Progenitor cell of endocrine pancreas (in vitro differentiated cells): ENCODE results near the gene RAD51B. TPM values are rescaled to one million over a fixed set of nuclear protein-coding genes. Genes with fewer than 3 reads are reported as not detected.
A peak's percentile ranks its signal among the peaks of the same experiment; 100 is the strongest.

ENCODE experiments used
- DNase-seq: peaks from one replicate; pipeline ENCODE4 v3.0.0; 2021; ENCODE audit warnings: low spot score; ENCODE audit not compliant: unreplicated experiment
- H3K27ac Mint-ChIP-seq: 2 replicates; pipeline ENCODE4 v1.8.0; 2021; ENCODE audit warnings: mild to moderate bottlenecking, moderate library complexity, mixed read lengths
- H3K27me3 Mint-ChIP-seq: 2 replicates; pipeline ENCODE4 v1.8.0; 2021; ENCODE audit warnings: mixed read lengths
- H3K36me3 Mint-ChIP-seq: 2 replicates; pipeline ENCODE4 v1.8.0; 2022; ENCODE audit warnings: mixed read lengths; ENCODE audit not compliant: insufficient read depth
- H3K4me1 Mint-ChIP-seq: 2 replicates; pipeline ENCODE4 v1.8.0; 2021; ENCODE audit warnings: low read depth, mixed read lengths
- H3K4me3 Mint-ChIP-seq: 2 replicates; pipeline ENCODE4 v1.8.0; 2021; ENCODE audit warnings: low read depth, mild to moderate bottlenecking, moderate library complexity, mixed read lengths
- H3K9me3 Mint-ChIP-seq: 2 replicates; pipeline ENCODE4 v1.8.0; 2021; ENCODE audit warnings: low read depth, mixed read lengths
- total RNA-seq: library from RNA; stranded (reverse); gene quantifications from 2 replicates; pipeline ENCODE4 v1.2.1, GENCODE V29; 2021
- TF ChIP-seq, protein P1 (sequence below): fragments of 200-600 bp; sonication (generic); IDR thresholded peaks from one replicate; pipeline ENCODE4 v1.5.0; 2021; ENCODE audit warnings: antibody characterized with exemption, mild to moderate bottlenecking; ENCODE audit not compliant: unreplicated experiment

Gene RAD51B
- total RNA-seq, 1 donor from 2014 or later, result 24.7 TPM

- no peak overlapping the region for H3K4me3 Mint-ChIP-seq
These were observed 574.7 kb downstream of the RAD51B start for GRCh38 chr14:68394118-68394763.

GRCh38 chr14:68394764-68395143, 575.2 kb downstream of the RAD51B start:
- Mint-ChIP-seq H3K27me3 (no peaks in the 10 kb centered on the region), H3K27ac (no peak overlapping the region), H3K4me1 (peaks cover 44% of the 10 kb centered on the region), H3K4me3 (no peak overlapping the region), H3K9me3 (no peaks in the 10 kb centered on the region), H3K36me3 (no peaks in the 10 kb centered on the region)
- TF ChIP-seq, protein P1, sequence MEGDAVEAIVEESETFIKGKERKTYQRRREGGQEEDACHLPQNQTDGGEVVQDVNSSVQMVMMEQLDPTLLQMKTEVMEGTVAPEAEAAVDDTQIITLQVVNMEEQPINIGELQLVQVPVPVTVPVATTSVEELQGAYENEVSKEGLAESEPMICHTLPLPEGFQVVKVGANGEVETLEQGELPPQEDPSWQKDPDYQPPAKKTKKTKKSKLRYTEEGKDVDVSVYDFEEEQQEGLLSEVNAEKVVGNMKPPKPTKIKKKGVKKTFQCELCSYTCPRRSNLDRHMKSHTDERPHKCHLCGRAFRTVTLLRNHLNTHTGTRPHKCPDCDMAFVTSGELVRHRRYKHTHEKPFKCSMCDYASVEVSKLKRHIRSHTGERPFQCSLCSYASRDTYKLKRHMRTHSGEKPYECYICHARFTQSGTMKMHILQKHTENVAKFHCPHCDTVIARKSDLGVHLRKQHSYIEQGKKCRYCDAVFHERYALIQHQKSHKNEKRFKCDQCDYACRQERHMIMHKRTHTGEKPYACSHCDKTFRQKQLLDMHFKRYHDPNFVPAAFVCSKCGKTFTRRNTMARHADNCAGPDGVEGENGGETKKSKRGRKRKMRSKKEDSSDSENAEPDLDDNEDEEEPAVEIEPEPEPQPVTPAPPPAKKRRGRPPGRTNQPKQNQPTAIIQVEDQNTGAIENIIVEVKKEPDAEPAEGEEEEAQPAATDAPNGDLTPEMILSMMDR, result no peak
- DNase-seq, result no peak

More at GRCh38 chr14:68394118-68394763, 574.7 kb downstream of the RAD51B start:
- Mint-ChIP-seq H3K4me1 (peaks cover 44% of the 10 kb centered on the region), H3K27me3 (no peaks in the 10 kb centered on the region), H3K27ac (peak overlapping the region; percentile 71), H3K9me3 (no peaks in the 10 kb centered on the region), H3K36me3 (no peaks in the 10 kb centered on the region)
- DNase-seq, result no peak
- TF ChIP-seq, protein P1, result no peak

DNA sequence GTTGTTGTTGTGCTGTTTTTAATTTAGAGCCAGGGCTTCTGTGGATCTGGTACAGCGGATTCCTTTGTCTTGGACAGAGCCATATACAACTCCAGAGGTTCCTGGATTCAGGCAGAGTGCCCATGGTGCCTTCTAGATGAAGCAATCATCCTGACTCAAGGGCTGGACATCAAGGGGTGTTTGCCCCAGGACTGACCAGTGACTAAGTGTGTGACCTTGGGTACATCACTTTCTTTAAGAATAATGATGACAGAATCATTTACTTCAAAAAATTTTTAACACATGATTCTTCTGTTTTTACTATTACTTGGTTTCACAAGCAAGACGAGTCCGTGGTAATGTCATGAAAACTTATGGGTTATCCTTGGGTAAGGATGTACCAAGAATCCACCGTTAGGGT, 576.0 kb downstream of the RAD51B start:
- Mint-ChIP-seq H3K4me3 (no peak overlapping the region), H3K36me3 (no peaks in the 10 kb centered on the region), H3K27ac (no peak overlapping the region), H3K4me1 (peaks cover 45% of the 10 kb centered on the region), H3K27me3 (no peaks in the 10 kb centered on the region), H3K9me3 (no peaks in the 10 kb centered on the region)
- TF ChIP-seq, protein P1, result no peak
- no peak for DNase-seq

GRCh38 chr14:68396461-68396860, 576.9 kb downstream of the RAD51B start:
- TF ChIP-seq, protein P1, result no peak
- H3K27me3 Mint-ChIP-seq, result no peaks in the 10 kb centered on the region
- DNase-seq, result no peak
- H3K36me3 Mint-ChIP-seq, result no peaks in the 10 kb centered on the region
- no peak overlapping the region for H3K27ac Mint-ChIP-seq
- H3K4me1 Mint-ChIP-seq, result peaks cover 39% of the 10 kb centered on the region
- no peak overlapping the region for H3K4me3 Mint-ChIP-seq
- no peaks in the 10 kb centered on the region for H3K9me3 Mint-ChIP-seq

DNA sequence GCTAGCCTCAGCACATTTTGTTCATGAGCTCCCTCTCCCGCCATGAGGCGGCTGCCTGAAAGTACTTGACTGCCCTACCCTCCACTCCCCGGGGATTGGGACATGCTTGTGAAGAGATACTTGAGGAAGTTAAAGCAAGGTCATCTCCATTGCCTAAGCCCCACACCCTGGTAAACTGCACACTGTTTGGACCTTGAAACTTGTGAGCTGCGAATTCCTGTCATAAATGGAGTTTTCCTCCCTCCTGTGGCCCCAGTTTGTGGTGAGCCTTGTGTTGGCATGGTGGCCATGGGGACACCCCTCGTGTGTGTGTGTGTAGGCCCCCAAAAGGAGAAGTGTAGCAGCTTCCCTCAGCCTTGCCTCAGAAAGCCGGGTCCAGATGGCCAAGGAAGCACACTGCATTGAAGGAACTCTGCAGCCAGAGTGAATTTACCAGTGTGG, 577.8 kb downstream of the RAD51B start:
- Mint-ChIP-seq H3K27ac (no peak overlapping the region), H3K4me1 (peaks cover 35% of the 10 kb centered on the region), H3K36me3 (no peaks in the 10 kb centered on the region), H3K9me3 (no peaks in the 10 kb centered on the region), H3K4me3 (no peak overlapping the region), H3K27me3 (no peaks in the 10 kb centered on the region)
- DNase-seq, result no peak
- TF ChIP-seq, protein P1, result no peak
